H1 (cell line): ENCODE data around the gene RIPPLY1. TPM values are rescaled to one million over a fixed set of nuclear protein-coding genes. Genes with fewer than 3 reads are reported as not detected.

Experiments used
- CTCF ChIA-PET: fragments of 300-600 bp; sonication (Branson Sonifier 250); formaldehyde crosslinking; loops from one replicate; lab custom pipeline; 2021; ENCODE audit not compliant: partially characterized antibody; lab: Charles Lee
- POLR2A ChIA-PET: fragments of 300-600 bp; sonication (Branson Sonifier 250); formaldehyde crosslinking; loops from one replicate; lab custom pipeline; 2021; ENCODE audit warnings: inconsistent platforms; ENCODE audit not compliant: partially characterized antibody; lab: Charles Lee
- DNase-seq, 2 experiments: peaks; one replicate each; pipeline versions ENCODE4 v3.0.0 to v3.0.0-alpha.2; 2010 to 2022; ENCODE audit warnings: low spot score in 2 of 2, low read depth in 1 of 2, mixed read lengths in 1 of 2
- FAIRE-seq: peaks from 2 replicates; lab custom pipeline; 2011; peaks lifted over from hg19 to GRCh38; lab: Jason Lieb, UNC
- H2AFZ ChIP-seq: 2 replicates; pipeline ENCODE4 v1.8.1; 2012; ENCODE audit warnings: low read length, inconsistent platforms
- H2AK5ac ChIP-seq: 2 replicates; pipeline ENCODE4 v1.6.1; 2013; ENCODE audit warnings: low read depth, low read length
- H2BK120ac ChIP-seq: replicated peaks from 2 replicates; pipeline ENCODE3; 2013; ENCODE audit warnings: low read depth, low read length, inconsistent platforms
- H2BK12ac ChIP-seq: 2 replicates; pipeline ENCODE4 v1.6.1; 2013; ENCODE audit warnings: low read depth, low read length
- H2BK15ac ChIP-seq: 2 replicates; pipeline ENCODE4 v1.6.1; 2013; ENCODE audit warnings: low read length
- H2BK20ac ChIP-seq: 2 replicates; pipeline ENCODE4 v1.6.1; 2013; ENCODE audit warnings: low read length
- H2BK5ac ChIP-seq: 2 replicates; pipeline ENCODE4 v1.6.1; 2013; ENCODE audit warnings: low read depth, low read length
- H3K14ac ChIP-seq: 2 replicates; pipeline ENCODE4 v1.6.1; 2013; ENCODE audit warnings: inconsistent platforms; ENCODE audit not compliant: insufficient read length
- H3K18ac ChIP-seq: 2 replicates; pipeline ENCODE4 v1.6.1; 2013; ENCODE audit warnings: low read length; ENCODE audit errors: extremely low read depth
- H3K23ac ChIP-seq: 2 replicates; pipeline ENCODE4 v1.6.1; 2013; ENCODE audit warnings: inconsistent platforms; ENCODE audit not compliant: insufficient read length
- H3K23me2 ChIP-seq: 2 replicates; pipeline ENCODE4 v1.6.1; 2013; ENCODE audit warnings: low read depth, low read length
- H3K27ac ChIP-seq: 2 replicates; pipeline ENCODE4 v1.6.1; 2011; ENCODE audit warnings: low read depth, low read length, inconsistent platforms
- H3K27me3 ChIP-seq, 4 experiments: replicated peaks in 1 of 4; 1 replicate in 1 of 4; 2 replicates in 3 of 4; pipeline versions ENCODE4 v1.6.1 to v1.8.1; 2011 to 2013; ENCODE audit warnings: low read length in 3 of 4, mild to moderate bottlenecking in 3 of 4, inconsistent platforms in 2 of 4, mixed read lengths in 2 of 4, moderate library complexity in 1 of 4; ENCODE audit not compliant: control insufficient read depth in 3 of 4, insufficient read depth in 3 of 4; ENCODE audit errors: extremely low read depth in 1 of 4
- H3K36me3 ChIP-seq, 4 experiments: 2 replicates each; pipeline versions ENCODE4 v1.6.1 to v1.8.1; 2011 to 2013; ENCODE audit warnings: mild to moderate bottlenecking in 4 of 4, low read length in 3 of 4, moderate library complexity in 2 of 4, control low read depth in 1 of 4, inconsistent platforms in 1 of 4; ENCODE audit not compliant: insufficient read depth in 4 of 4, control insufficient read depth in 2 of 4
- H3K4ac ChIP-seq: replicated peaks from 2 replicates; pipeline ENCODE3; 2013; ENCODE audit warnings: low read length, low read depth, mixed read lengths, inconsistent platforms; ENCODE audit not compliant: insufficient read length
- H3K4me1 ChIP-seq, 4 experiments: replicated peaks in 1 of 4; 1 replicate in 1 of 4; 2 replicates in 3 of 4; pipeline versions ENCODE4 v1.6.1 to v1.8.1; 2011 to 2013; ENCODE audit warnings: low read length in 3 of 4, inconsistent platforms in 2 of 4, mixed read lengths in 1 of 4; ENCODE audit not compliant: insufficient read depth in 4 of 4, control insufficient read depth in 3 of 4
- H3K4me2 ChIP-seq, 2 experiments: 2 replicates each; pipeline versions ENCODE4 v1.6.1 to v1.8.1; 2011 to 2013; ENCODE audit warnings: low read depth in 2 of 2, low read length in 2 of 2, control low read depth in 1 of 2, inconsistent platforms in 1 of 2, mild to moderate bottlenecking in 1 of 2; ENCODE audit not compliant: insufficient read depth in 1 of 2
- H3K4me3 ChIP-seq, 4 experiments: fragments of 200-600, 300-600 bp in 1 of 4; sonication (generic), shearing (Covaris generic), sonication (Bioruptor Twin) in 1 of 4; 2 replicates each; pipeline versions ENCODE4 v1.5.1 to v1.8.1; 2011 to 2016; ENCODE audit warnings: low read length in 4 of 4, low read depth in 3 of 4, control low read depth in 2 of 4, inconsistent platforms in 2 of 4, mild to moderate bottlenecking in 2 of 4, mixed read lengths in 1 of 4, moderate library complexity in 1 of 4; ENCODE audit not compliant: insufficient read depth in 2 of 4; ENCODE audit errors: extremely low read depth in 1 of 4
- H3K56ac ChIP-seq: replicated peaks from 2 replicates; pipeline ENCODE3; 2013; ENCODE audit warnings: low read depth, mild to moderate bottlenecking, mixed read lengths, low read length, inconsistent platforms; ENCODE audit not compliant: insufficient read length
- H3K79me1 ChIP-seq: 2 replicates; pipeline ENCODE4 v1.6.1; 2013; ENCODE audit warnings: low read depth, low read length, control low read depth
- H3K79me2 ChIP-seq, 2 experiments: 2 replicates each; pipeline versions ENCODE4 v1.6.1 to v1.8.1; 2012 to 2013; ENCODE audit warnings: low read length in 2 of 2, mild to moderate bottlenecking in 2 of 2, inconsistent platforms in 1 of 2; ENCODE audit not compliant: insufficient read depth in 2 of 2, control insufficient read depth in 1 of 2
- H3K9ac ChIP-seq, 4 experiments: replicated peaks in 1 of 4; 1 replicate in 1 of 4; 2 replicates in 3 of 4; pipeline versions ENCODE4 v1.6.1 to v1.8.1; 2011 to 2013; ENCODE audit warnings: low read depth in 3 of 4, low read length in 3 of 4, control low read depth in 2 of 4, mild to moderate bottlenecking in 2 of 4, moderate library complexity in 2 of 4, inconsistent platforms in 1 of 4; ENCODE audit errors: extremely low read depth in 1 of 4
- H3K9me3 ChIP-seq, 2 experiments: 2 replicates each; pipeline versions ENCODE4 v1.6.1 to v1.8.1; 2012 to 2013; ENCODE audit warnings: mild to moderate bottlenecking in 2 of 2, moderate library complexity in 2 of 2, control low read depth in 1 of 2, inconsistent platforms in 1 of 2, low read depth in 1 of 2, low read length in 1 of 2, mixed read lengths in 1 of 2; ENCODE audit not compliant: insufficient read depth in 2 of 2
- H4K20me1 ChIP-seq, 2 experiments: replicated peaks in 1 of 2; 2 replicates each; pipeline versions ENCODE3 to v1.8.1; 2011 to 2013; ENCODE audit warnings: inconsistent platforms in 2 of 2, low read length in 2 of 2, mild to moderate bottlenecking in 1 of 2; ENCODE audit not compliant: insufficient read depth in 2 of 2, control insufficient read depth in 1 of 2
- H4K5ac ChIP-seq: 2 replicates; pipeline ENCODE4 v1.6.1; 2013; ENCODE audit warnings: low read length, low read depth, mixed read lengths, inconsistent platforms; ENCODE audit not compliant: insufficient read length
- H4K8ac ChIP-seq: 2 replicates; pipeline ENCODE4 v1.8.0; 2013; ENCODE audit warnings: mild to moderate bottlenecking, moderate library complexity, low read length, inconsistent platforms; ENCODE audit not compliant: insufficient read depth; ENCODE audit errors: extremely low read depth
- H4K91ac ChIP-seq: replicated peaks from 2 replicates; pipeline ENCODE3; 2013; ENCODE audit warnings: low read length, mixed read lengths, inconsistent platforms; ENCODE audit not compliant: insufficient read length
- E2F6 ChIP-seq: IDR thresholded peaks from 2 replicates; pipeline ENCODE4 v1.6.1; 2012; ENCODE audit warnings: inconsistent platforms
- RAD21 ChIP-seq, 2 experiments: IDR thresholded peaks in 1 of 2; conservative IDR thresholded peaks in 1 of 2; 2 replicates each; pipeline ENCODE4 v1.6.1; 2011; ENCODE audit warnings: low read depth in 2 of 2, low read length in 2 of 2, improper control_type of control experiment in 1 of 2, inconsistent platforms in 1 of 2, mild to moderate bottlenecking in 1 of 2, moderate library complexity in 1 of 2
- SIX5 ChIP-seq: IDR thresholded peaks from 2 replicates; pipeline ENCODE4 v1.6.1; 2011; ENCODE audit warnings: mild to moderate bottlenecking, low read depth, low read length
- SUZ12 ChIP-seq: fragments of 200-600 bp; sonication (generic); IDR thresholded peaks from 2 replicates; pipeline ENCODE4 v1.6.1; 2012; ENCODE audit warnings: mild to moderate bottlenecking, inconsistent platforms, low read length, moderate library complexity, mixed read lengths
- WGBS, 2 experiments: shearing (Covaris generic) in 1 of 2; methylation state at CpG; one replicate each; pipeline versions ENCODE4 v1.1.6 to v1.1.7; 2013 to 2015; ENCODE audit warnings: low lambda C conversion rate in 2 of 2, mixed read lengths in 2 of 2, inconsistent platforms in 1 of 2, low coverage in 1 of 2, missing lambda C conversion rate in 1 of 2; ENCODE audit not compliant: insufficient replicate concordance in 2 of 2, insufficient coverage in 1 of 2, insufficient read length in 1 of 2; ENCODE audit errors: extremely low coverage in 1 of 2, missing lambda C conversion rate in 1 of 2; 5-methylcytosine and 5-hydroxymethylcytosine counted together
- polyA plus RNA-seq, 7 experiments: library from polyadenylated mRNA; depleted of rRNA in 3 of 7; stranded (reverse) in 5 of 7; unstranded in 2 of 7; fragments of >200 nt in 5 of 7; fragments of 200-250 nt in 2 of 7; gene quantifications; 1 replicate in 5 of 7; 2 replicates in 1 of 7; 4 replicates in 1 of 7; pipeline versions ENCODE4 v1.2.1 to v1.2.3, GENCODE V29; 2011 to 2013; ENCODE audit warnings: missing spikeins in 2 of 7, mixed read lengths in 2 of 7
- total RNA-seq: library from RNA; stranded (reverse); fragmentation: NEBNext Ultra II Directional; extraction: Animal tissue kit (Norgen Biotek cat#: 25700); gene quantifications from 2 replicates; pipeline ENCODE4 v1.2.1, GENCODE V29; 2021

RIPPLY1 gene
- total and polyA plus RNA-seq, 2 of the 8 experiments (the other 6 are each of a cell fraction or from before 2014, with no cell fraction given): not detected

GRCh38 chrX:106901781-106902219 lies 1.3 kb downstream of the RIPPLY1 start:
- Histone ChIP-seq H3K4me3 (no peak overlapping the region), H3K27me3 (no peaks in the 10 kb centered on the region), H3K4me1 (no peaks in the 10 kb centered on the region; a peak in 1 of 7 replicates), H2AK5ac (no peak overlapping the region), H3K23me2 (no peaks in the 10 kb centered on the region), H3K79me2 (no peaks in the 10 kb centered on the region), H3K56ac (no peak overlapping the region), H3K9ac (no peak overlapping the region), H4K8ac (no peak overlapping the region), H3K27ac (no peak overlapping the region), H3K4me2 (no peak overlapping the region), H2BK120ac (no peak overlapping the region), H3K23ac (no peak overlapping the region), H3K4ac (no peak overlapping the region), H2AFZ (no peak overlapping the region), H4K5ac (no peak overlapping the region), H2BK5ac (no peak overlapping the region), H2BK20ac (no peak overlapping the region), H3K14ac (no peak overlapping the region), H4K20me1 (no peaks in the 10 kb centered on the region), H3K79me1 (no peaks in the 10 kb centered on the region), H3K9me3 (no peaks in the 10 kb centered on the region), H3K36me3 (no peaks in the 10 kb centered on the region), H2BK12ac (no peak overlapping the region), H3K18ac (no peak overlapping the region), H4K91ac (no peak overlapping the region), H2BK15ac (no peak overlapping the region)
- CTCF ChIA-PET: interaction anchor here (1.6 to 5.6 kb wide), 4 partner anchors 9 to 58 kb away, joined by 3 to 50 read pairs (median 20); partner anchors contain the start of gene CLDN2
- TF ChIP-seq RAD21 (IDR thresholded peaks at IDR 0.05 in 1 of 2, conservative IDR thresholded peaks at IDR 0.05 in 1 of 2; ENCODE audit: low read depth in 2 of 2, low read length in 2 of 2) (no peak), SIX5 (no peak), E2F6 (no peak), SUZ12 (no peak)
- DNase-seq: no peak
- no peak for FAIRE-seq
- WGBS, 2 experiments: 68% methylated on average over 3 of the region's 4 CpGs; no CpG with 5 or more reads in 1 of the 2 experiments
- POLR2A ChIA-PET: no interaction called here
